Cortex of kidney (tissue), 1 donor: ENCODE results near the gene HSPA1L.

ENCODE experiments used
- DNase-seq: peaks from one replicate; lab custom pipeline; 2025; lab: John Stamatoyannopoulos, UW

HSPA1L gene

GRCh38 chr6:31763619-31763940 lies 51.5 kb downstream of the HSPA1L start:
- no peak for DNase-seq

GRCh38 chr6:31762878-31763618 lies 52.0 kb downstream of the HSPA1L start:
- DNase-seq, result no peak

- DNase-seq, result no peak
These were observed 52.7 kb downstream of the HSPA1L start, which contains the start of gene SAPCD1 for GRCh38 chr6:31762356-31762755. TSS of gene SAPCD1 (plus strand) at chr6:31762656. CDS start at chr6:31763055, 399 bp downstream.

- DNase-seq, result no peak
These were observed 53.7 kb downstream of the HSPA1L start for GRCh38 chr6:31761343-31761742.

GRCh38 chr6:31760790-31761189 lies 54.3 kb downstream of the HSPA1L start:
- DNase-seq, result no peak
